ENCODE measurements around the gene ERC2. TPM values are rescaled to one million over a fixed set of nuclear protein-coding genes. Genes with fewer than 3 reads are reported as not detected.

The ERC2 gene
- total RNA-seq, 1 donor from 2014 or later, result 3.4 TPM

DNA sequence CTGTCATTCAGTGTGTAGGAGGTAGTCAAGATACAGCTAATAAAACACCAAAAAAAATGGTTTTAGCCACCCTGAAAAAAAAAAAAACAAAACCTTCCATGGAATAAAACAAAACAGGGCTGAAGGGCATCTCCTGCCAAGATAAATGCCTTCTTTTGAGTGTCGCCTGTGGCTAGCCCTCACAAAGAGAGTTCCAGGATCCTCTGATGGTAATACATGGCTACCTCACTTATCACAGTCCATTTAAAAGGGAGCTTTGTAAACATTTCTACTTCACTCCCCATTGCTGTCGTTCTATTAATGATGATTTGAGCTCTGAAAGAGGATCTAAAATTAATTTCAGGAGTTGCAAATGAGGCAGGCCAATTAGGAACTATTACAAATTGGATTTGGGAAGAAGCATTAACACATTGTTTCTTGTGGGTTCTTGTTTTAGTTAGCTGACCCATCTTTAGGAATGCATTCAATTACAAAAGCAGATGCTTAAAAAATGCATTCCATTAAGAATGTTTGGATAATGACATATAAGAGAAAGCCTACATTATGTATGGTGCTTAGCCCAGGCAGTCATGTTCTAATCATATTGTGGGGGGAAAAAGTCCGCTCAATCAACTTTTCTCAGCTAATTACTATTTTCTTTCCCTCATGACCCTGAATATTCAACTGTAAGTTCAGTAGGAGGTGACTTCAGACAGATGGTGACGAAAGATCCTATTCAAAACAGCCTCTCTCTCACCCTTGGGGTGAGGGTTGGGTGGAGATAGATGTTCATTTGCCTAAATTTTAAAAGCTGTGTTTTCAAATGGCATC, 726.0 kb downstream of the ERC2 start:
- no peak for DNase-seq

DNA sequence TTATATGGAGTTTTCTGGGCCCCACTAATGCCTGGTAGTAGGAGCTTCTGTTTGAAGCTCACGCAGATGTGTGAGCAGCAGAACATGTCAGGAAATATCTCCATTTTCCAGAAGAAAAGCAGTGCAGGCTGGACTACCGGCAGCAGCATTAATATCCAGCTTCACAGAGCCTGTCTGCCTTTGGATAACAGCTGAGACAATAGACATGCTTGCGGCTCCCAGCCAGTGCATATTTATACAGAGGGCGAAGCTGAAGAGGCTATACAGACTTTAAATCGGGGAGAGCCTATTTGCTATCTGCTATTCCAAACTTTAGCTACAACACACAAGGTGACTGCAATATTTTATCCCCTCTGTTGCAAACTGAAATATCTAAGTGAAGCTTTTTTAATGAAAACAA, 731.1 kb downstream of the ERC2 start:
- DNase-seq, result peak; percentile 39

DNA sequence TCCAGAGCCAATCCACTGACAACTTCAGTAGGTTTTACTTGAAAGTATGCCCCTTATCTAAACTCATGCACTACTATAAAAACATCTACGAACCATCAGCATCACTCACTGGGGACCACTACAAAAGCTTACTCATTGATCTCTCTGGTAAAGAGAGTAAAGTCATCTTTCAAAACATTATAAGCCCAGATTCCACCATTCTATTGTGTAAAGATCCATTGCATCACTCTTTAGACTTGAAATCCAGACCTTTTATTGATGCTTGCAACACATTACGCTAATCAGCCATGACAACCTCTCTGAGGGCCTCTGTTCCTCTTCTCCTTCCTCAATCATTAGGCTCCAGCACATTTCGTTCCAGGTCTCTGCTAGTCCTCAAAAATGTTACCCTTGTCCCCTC, 732.3 kb downstream of the ERC2 start:
- no peak for DNase-seq

DNA sequence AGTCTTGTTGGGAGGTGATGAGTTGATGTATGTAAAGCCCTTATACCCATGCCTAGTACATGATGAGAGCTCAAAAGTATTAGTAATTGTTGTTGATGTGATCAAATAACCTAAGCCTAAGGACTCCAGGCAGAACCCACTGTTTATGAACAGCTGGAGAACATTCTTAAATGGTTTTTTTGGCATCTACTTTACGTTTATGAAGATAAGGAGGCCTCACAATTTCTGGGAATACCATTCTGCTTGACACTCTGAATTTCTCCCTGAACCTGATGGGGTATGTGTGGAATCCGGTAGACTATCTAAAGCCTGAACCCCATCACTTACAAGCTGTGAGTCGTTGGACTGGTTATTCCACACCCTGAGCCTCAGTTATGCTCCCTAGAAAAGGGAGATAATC, 736.5 kb downstream of the ERC2 start:
- no peak for DNase-seq

DNA sequence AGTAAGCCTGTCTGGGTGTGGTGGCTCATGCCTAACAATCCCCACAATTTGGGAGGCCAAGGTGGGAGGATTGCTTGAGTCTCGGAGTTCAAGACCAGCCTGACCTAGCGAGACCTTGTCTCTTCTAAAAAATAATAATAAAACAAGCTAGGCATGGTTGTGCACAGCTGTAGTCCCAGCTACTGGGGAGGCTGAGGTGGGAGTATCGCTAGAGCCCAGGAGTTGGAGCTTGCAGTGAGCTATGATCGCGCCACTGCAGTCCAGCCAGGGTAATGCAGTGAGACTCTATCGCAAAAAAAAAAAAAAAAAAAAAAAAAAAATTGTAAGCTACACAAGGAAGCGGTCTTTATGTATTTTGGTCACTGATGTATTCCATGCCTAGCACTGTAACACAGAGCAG, 738.7 kb downstream of the ERC2 start:
- no peak for DNase-seq

DNA sequence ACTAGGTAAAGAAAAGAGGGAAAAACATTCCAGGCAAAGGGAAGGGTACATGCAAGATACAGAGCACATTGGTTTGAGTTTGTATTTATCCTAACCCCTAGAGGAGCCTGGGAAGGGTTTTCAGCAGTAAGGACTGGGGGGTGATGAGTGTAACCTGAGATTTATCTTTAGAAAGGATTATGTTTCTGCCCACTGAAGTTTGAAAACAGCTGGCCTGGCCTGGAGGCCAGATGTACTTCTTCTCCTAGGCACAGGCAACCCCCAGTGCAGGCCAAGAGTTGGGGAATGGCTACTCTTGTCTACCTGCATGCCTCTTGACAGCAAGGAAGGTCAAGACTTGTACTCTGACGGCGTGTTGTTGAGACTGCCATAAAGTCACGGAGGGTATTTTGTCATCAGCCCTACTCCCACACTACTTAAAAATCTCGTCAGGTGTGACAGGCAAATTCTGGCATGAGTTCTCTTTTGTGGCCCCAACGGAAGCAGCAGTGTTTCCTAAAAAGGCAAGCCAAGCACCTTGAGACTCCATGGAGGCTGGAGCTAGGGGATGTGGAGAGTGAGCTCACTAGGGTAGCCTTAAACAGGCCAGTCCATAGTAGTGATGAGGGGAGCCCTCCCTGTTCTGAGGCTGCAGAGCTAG, 739.7 kb downstream of the ERC2 start:
- DNase-seq, result peak; percentile 25

DNA sequence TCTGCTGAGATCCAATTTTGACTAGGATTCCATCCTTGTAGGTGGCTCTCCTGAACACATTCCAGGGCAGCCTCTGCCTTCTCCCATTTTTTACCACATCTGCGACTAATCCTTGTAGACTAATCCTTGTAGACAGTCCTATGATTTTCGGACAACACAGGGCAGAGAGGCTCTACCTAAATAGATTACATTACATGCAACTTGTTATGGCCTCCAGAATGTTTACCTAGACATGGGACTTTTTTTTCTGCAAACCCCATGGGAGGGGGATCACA, 741.8 kb downstream of the ERC2 start:
- DNase-seq, result no peak

DNA sequence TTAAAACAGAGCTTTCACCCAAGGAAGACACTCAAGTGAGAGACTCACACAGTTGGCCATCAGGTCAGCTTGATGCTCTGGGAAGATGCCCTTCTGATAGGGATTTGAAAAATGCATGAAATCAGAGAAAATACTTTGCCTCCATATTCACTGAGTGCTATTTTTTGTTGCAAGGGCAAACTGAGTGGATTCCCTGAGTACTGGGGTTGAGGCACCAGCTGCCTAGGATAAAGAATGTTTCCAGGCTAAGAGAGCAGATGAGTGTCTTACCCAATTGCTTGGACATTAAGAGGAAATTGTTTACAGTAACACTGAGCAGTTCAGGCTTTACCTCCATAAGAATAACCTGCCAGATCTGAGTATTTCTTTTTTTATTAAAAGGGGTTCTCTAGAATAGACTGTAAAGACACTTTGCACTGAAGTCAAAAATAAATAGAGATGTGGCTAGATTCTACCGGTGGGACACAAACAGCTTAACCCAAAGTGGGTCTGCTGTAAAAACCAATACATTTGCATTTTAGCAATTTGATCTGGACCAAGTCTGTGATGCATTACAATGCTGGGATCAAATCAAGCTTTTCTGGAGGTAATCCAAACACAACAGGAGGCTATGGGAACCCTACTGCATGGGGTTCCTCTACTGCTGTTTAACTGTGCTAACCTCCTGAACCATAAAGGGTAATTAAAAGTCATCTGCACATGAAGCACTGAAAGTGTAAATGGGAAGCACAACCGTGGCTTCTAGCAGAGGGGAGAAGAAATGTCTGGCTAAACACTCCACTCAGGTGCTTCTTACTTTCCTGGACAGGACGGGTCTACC, 742.4 kb downstream of the ERC2 start:
- peak; percentile 20 for DNase-seq

DNA sequence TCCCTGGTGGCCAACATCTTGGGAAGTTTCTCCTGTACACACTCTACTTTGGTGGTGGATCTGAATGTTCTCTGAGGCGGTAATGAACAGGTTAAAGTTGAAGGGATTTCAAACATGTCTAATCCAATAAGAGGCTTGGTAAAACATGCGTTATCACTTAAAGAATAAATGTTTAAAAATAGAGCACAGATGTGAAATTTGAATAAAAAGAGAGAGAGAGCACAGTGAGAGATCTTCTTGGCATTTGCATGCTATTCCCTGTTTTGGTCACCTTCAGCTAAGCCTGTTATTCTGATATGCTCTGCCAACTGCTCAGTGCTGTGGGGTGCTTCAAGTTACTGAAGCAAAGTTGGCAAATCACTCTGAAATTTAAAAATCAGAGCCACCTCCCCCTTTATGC, 743.4 kb downstream of the ERC2 start:
- DNase-seq, result peak; percentile 35

DNA sequence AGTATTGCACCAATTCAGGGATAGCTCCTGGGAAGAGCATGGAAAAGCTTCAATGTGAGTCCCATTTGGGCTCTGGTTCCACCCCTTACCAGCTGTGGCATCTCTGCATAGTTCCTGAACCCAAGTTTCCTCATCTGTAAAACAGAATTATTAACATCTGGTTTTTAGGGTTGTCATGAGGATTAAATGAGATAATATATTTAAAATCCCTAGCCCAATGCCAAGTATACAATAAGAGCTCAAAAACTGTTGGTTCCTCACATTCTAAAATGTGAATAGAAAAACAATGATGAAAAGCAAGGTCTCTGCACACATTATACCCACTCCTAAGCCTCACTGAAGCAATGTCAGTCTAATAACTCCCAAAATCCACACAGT, 743.9 kb downstream of the ERC2 start:
- DNase-seq, result no peak

DNA sequence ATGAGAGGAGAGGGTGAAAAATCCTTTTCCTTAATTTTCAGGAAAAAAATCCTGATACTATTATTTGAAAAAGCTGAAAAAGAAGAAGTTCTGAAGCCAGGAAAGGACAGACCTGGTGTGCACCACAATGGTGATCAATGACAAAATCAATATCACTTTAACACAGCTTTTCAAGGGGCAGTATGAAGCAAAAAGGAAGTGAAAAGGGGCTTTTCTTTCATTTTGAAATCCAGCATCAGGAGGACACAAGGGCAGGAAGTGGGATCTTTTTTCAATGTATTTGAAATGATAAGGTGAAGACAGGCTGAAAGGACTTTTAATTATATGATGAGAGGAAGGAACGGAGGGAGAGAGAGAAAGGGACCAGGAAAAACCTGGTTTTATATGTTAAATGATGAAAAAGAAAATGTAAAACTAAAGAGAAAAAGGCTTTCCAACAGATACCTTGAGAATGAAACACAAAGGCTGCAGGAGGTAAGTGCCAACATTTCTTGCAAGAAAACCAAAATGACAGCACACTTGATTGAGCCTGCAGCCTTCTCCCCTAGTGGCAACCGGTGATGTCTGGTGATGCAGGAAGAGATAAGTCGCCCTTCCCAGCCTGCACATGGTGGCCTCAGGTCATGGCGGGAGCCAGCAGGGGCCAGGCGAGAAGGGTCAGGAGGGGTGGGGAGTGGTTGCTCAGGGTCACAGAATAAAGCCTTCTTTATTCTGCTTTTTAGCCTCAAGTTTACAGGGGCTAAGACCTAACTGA, 744.4 kb downstream of the ERC2 start:
- DNase-seq, result no peak

DNA sequence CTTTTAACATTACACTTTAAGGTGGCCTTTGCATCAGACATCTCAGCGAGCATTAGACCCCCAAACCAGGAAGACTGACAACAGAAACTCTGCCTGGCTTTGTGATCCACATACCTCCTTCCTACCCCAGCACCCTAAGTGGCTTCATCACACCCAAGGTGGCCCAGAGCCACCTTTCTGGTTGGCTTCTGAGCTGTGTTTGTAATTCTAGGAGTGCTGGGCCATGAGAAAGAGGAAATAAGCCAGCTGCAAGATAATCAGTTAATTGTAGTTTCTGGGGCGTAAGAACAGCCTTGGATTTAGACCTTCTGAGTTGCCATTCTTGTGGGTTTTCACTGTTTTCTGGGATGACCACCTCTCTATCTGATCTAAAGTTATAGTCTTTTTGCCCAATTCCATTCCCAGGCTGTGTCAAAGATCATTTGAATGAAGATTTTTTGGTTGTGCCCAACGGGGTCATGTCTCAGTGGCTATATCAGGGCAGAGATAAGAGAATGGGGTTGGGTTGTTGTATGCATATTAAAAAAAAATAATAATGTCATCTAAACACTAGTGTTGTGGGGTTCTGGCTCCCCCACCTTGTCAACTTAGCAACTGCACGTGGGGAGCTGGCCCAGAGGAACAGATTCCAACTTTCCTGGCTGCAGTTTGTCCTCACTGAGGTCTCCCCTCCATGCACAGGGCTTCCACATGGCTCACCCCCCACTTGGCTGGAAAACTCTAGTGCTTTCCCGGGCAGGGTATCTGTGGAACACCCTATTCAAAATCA, 746.4 kb downstream of the ERC2 start:
- DNase-seq, result peak; percentile 49

DNA sequence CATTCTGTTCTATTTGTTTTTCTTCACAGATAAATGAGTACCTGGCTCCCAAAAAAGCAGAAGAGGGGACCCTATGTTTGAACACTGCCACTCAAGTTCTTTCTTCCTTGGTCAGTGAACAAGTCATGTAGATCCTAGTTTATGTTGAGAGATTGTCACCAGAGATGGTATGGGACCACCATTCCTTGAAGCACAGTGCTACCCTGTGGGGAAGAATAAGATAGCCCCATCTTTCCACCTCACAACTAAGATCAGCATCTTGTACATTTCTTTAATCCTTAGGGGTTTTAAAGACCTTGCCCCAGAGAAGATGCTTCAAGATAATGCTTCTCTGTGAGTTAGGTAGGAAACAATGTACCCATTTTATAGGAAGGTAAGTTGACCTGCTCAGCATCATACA, 747.7 kb downstream of the ERC2 start:
- DNase-seq, result peak; percentile 21

DNA sequence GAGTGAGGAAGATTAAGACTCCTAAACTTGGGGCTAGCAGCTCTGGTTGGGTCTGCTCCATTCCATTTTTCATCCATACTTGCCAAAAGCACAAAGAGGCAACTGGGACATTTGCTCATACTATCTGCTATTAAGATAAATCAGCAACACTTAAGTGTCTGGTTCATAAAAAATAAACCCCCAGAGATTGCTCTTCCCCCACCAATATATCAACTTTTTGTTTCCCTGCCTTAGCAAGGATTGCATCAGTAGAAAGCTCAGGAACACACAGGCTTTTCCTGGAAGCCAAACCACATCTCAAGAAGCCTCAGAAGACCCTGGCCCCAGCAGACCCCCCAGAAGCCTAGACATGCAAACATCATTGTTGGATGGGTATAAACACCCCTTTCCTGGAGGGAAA, 748.8 kb downstream of the ERC2 start:
- no peak for DNase-seq

DNA sequence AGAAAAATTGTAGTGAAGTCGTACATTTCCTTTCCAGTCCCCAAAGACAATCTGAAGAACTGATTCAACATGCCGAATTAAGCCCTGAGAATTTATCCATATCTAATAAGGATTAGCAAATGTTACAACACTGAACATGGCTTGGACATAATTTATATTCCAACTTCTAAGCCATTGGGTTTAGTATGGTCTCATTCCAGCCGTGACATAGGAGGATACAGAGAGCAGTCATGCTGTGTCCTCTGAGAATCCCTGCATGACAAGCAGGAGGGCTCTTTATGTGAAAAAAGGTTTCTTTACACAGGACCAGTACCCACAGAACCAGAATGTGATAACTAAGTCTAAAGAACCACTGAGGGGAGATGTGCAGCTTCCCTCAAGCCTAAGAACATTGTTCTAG, 749.3 kb downstream of the ERC2 start:
- DNase-seq, result peak; percentile 14

DNA sequence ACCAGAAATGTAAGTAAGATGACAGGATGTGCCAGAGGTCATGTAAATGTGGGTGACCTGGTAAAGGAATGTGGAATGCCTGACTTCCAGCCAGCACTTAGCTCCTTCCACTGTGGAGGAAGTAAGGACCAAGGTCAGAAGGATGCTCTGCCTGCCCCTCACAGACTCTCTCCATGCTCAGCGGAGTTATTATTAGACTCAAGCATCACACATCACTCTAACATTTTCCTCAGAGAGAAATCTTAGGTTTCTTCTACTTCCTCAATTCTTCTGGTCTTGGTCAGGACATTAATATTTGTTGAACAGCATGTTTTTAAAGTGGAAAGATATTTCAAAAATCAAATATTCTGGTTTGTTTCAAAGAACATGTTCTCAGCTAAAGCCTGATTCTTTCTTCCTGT, 749.7 kb downstream of the ERC2 start:
- DNase-seq, result peak; percentile 17

DNA sequence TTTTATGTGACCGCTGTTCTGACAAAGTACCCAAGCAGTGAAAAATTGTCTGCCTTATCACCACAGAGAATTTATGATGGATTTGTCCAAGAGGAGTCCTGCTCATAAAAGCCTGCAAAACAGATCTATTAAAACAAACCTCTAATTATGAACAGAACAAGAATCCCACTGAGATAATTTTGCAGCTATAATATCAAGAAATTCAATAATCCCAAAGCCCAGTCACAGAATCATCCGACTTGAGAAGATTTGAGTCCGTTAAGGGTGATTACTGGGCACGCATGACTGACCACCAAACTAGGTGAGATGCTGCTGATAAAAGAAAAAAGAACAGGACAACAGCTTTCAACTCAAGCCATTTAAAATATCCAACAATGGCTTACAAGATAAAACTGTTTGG, 750.2 kb downstream of the ERC2 start:
- DNase-seq, result no peak

DNA sequence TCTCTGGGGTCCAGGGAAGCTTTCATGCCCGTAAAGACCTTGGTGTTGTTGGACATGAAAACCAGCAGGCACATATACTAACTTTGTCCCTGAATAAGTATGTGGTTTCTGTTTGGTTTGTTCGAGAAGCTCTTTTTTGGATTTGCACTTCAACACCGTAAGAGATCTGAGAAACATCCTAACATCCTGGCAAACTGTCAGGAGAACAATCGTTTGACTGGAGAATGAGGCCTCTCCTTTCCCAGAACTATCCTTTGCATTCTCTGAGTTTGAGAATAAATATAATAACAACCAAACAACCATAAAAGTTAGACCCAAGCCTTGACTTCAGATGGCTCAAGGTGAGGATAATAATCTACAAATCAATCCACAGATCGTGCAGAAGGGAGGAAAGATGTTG, 750.8 kb downstream of the ERC2 start:
- no peak for DNase-seq

DNA sequence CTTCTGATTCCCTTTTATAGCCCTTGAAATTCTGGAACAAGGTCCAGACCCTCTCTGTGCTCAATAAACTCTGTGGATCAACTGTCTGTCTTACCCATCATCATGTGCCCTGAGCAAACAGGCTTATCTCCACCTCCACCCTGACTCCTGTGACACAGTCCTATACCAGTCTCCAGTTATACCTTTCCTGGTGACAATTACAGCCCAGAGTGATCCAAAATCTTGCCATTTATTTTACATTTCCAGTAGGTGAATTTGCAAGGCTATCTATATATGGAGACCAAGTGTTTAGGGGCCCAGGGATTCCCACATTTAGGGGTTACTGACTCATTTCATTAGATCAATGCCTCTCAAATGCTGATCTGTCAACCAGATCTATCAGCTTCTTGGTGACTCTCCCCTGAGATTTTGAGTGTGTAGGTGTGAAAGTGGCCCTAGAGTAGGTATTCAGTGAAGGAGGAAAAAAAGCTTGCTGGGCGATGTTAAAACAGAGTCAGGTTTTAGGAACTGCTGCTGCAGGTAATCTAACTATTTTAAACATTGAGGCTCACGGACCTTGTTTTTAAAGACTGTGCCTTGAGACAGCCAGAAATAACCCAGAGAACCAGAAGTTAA, 751.5 kb downstream of the ERC2 start:
- DNase-seq, result no peak

DNA sequence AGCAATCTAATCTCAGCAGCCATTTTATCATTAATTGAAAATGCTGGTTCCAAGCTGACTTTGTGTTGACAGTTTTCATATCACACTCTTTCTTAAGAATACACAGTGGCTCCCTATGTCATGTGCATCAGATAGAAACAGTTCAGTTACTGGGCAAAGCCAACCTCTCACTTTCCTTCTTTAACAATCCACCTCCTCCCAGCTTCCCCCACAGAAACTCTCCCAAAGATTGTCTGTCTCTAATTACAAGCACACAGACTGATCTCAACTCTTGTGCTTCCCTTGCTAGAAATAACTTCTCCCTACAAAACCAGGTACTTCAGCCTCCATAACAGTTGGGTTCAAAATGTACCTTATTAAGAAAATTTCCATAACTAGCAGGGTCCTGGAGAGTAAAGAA, 752.2 kb downstream of the ERC2 start:
- DNase-seq, result no peak

DNA sequence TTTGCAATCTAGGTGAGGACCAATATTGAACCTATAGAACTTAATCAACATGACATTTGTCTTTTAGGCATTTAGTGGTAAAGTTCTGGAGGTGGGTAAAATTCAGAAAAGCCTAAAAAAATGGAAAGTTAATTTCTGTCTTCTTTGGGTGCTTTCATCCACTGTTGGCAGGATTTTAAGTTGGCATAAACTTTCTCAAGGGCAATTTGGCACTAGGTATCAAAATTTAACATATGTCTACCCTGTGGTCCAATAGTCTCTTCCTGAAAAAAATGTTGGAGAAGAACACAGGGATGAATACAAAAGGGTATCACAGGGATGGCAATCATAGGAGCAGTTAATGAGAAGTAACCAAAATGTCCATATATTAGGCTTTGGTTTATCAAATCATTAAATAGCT, 754.2 kb downstream of the ERC2 start:
- DNase-seq, result no peak

DNA sequence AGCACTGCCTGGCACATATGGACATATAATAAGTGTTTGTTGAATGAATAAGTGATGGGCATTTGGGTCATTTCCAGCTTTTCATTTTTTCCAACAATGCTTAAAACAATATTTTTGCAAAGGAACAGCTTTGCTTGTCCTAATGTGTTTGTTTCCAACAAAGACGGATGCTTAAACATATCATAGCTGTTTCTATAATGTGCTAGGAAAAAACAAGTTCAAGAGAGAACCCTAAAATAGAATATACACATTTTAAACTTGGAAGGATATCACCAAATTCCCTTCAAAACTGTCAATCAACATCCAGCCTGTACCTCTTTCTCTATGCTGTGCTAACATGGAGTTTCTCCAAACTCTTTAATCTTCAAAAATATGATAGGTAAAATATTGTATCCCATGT, 756.6 kb downstream of the ERC2 start:
- no peak for DNase-seq
